NT2/D1 (cell line): Measurements from ENCODE around the gene MPC1.

ENCODE experiments used
- DNase-seq: peaks from one replicate; pipeline ENCODE4 v3.0.0-alpha.2; 2011; ENCODE audit warnings: low read depth, low spot score
- H3K27me3 ChIP-seq: 2 replicates; pipeline ENCODE4 v1.6.0; 2011; ENCODE audit warnings: mild to moderate bottlenecking; ENCODE audit not compliant: insufficient read length, insufficient read depth
- H3K36me3 ChIP-seq: 2 replicates; pipeline ENCODE4 v1.6.1; 2011; ENCODE audit warnings: mild to moderate bottlenecking, low read length, mixed read lengths; ENCODE audit not compliant: insufficient read depth, insufficient read length
- H3K4me1 ChIP-seq: 2 replicates; pipeline ENCODE4 v1.5.1; 2011; ENCODE audit not compliant: insufficient read depth, insufficient read length
- H3K4me3 ChIP-seq: 2 replicates; pipeline ENCODE4 v1.5.1; 2011; ENCODE audit warnings: low read depth; ENCODE audit not compliant: insufficient read length
- H3K9ac ChIP-seq: 2 replicates; pipeline ENCODE4 v1.6.0; 2011; ENCODE audit warnings: low read depth; ENCODE audit not compliant: insufficient read length
- H3K9me3 ChIP-seq: 2 replicates; pipeline ENCODE4 v1.5.1; 2011; ENCODE audit warnings: mild to moderate bottlenecking, low read length; ENCODE audit not compliant: insufficient read depth
- SUZ12 ChIP-seq: IDR thresholded peaks from 2 replicates; pipeline ENCODE4 v1.6.1; 2011; ENCODE audit not compliant: insufficient read length, insufficient read depth; ENCODE audit errors: extremely low read depth
- YY1 ChIP-seq: IDR thresholded peaks from 2 replicates; pipeline ENCODE4 v1.6.1; 2011; ENCODE audit not compliant: insufficient read length, insufficient read depth
- ZNF274 ChIP-seq: IDR thresholded peaks from 2 replicates; pipeline ENCODE4 v1.6.1; 2011; ENCODE audit warnings: mild to moderate bottlenecking, low read depth, low read length

MPC1 gene

GRCh38 chr6:166413491-166413951 is 30.8 kb upstream of the MPC1 start:
- Histone ChIP-seq H3K36me3 (peaks cover 6% of the 10 kb centered on the region), H3K9me3 (no peaks in the 10 kb centered on the region), H3K4me3 (no peak overlapping the region), H3K9ac (no peak overlapping the region), H3K27me3 (no peaks in the 10 kb centered on the region), H3K4me1 (no peaks in the 10 kb centered on the region)
- no peak for DNase-seq
- TF ChIP-seq ZNF274 = no peak
- no peak for TF ChIP-seq YY1
- no peak for TF ChIP-seq SUZ12

DNA sequence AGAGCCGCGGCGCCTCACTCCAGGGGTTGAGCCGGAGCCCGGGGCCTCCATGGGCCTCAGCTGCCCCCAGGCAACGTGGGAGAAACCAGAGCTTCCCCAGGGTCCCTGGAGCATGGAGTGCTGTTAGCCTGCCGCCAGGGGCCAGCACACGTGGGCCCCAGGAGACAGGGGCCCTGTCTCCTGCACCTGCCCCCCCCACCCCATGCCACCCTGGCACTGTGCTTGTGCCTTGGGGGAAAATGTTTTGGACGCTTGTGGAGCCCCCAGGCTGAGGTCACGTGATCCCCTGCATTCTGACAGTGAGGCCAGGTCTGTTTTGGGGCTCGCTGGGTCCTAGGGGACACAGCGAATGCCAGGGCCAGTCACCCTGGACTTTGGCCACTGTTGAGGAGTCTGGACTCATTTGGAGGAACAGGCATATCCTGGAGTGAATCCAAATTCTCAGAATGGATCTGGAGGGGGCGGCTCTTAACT is 30.2 kb upstream of the MPC1 start:
- peaks cover 6% of the 10 kb centered on the region for H3K36me3 ChIP-seq
- TF ChIP-seq ZNF274 (no peak), YY1 (no peak), SUZ12 (no peak)
- no peaks in the 10 kb centered on the region for H3K9me3 ChIP-seq
- no peaks in the 10 kb centered on the region for H3K4me1 ChIP-seq
- no peak overlapping the region for H3K9ac ChIP-seq
- no peak overlapping the region for H3K4me3 ChIP-seq
- no peak for DNase-seq
- no peaks in the 10 kb centered on the region for H3K27me3 ChIP-seq

GRCh38 chr6:166412156-166412910 is 29.6 kb upstream of the MPC1 start:
- Histone ChIP-seq H3K4me1 (no peaks in the 10 kb centered on the region), H3K9me3 (no peaks in the 10 kb centered on the region), H3K27me3 (no peaks in the 10 kb centered on the region), H3K36me3 (peaks cover 6% of the 10 kb centered on the region), H3K9ac (no peak overlapping the region), H3K4me3 (no peak overlapping the region)
- TF ChIP-seq SUZ12 = no peak
- DNase-seq = no peak

- TF ChIP-seq YY1 (no peak), SUZ12 (no peak), ZNF274 (no peak)
- DNase-seq = no peak
- peaks cover 6% of the 10 kb centered on the region for H3K36me3 ChIP-seq
- H3K4me3 ChIP-seq = no peak overlapping the region
- H3K27me3 ChIP-seq = no peaks in the 10 kb centered on the region
- H3K4me1 ChIP-seq = no peaks in the 10 kb centered on the region
- H3K9ac ChIP-seq = no peak overlapping the region
- no peaks in the 10 kb centered on the region for H3K9me3 ChIP-seq
These were observed 29.0 kb upstream of the MPC1 start for GRCh38 chr6:166411721-166412151.

DNA sequence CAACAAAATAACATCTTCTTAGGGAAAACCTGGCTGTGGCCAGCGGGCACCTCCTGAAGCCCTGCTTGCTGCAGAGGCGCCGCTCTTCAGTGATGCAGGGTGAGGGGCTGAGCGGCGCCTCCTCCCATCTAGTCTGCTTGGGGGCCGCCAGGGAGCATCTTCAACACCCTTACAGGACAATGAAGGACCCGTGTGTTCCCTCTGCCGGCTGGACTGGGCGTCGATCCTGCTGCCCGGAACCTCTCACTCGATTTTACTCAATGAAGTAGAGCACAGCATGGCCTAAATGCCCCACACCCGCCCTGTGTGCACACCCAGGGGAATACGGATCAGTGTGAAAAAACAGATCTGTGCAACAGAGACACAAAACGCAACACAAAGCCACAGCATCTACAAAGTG is 28.5 kb upstream of the MPC1 start:
- Histone ChIP-seq H3K27me3 (no peaks in the 10 kb centered on the region), H3K9ac (no peak overlapping the region), H3K9me3 (no peaks in the 10 kb centered on the region), H3K36me3 (peaks cover 6% of the 10 kb centered on the region), H3K4me1 (no peaks in the 10 kb centered on the region), H3K4me3 (no peak overlapping the region)
- DNase-seq = no peak
- TF ChIP-seq SUZ12 = no peak
- no peak for TF ChIP-seq YY1
- TF ChIP-seq ZNF274 = no peak

DNA sequence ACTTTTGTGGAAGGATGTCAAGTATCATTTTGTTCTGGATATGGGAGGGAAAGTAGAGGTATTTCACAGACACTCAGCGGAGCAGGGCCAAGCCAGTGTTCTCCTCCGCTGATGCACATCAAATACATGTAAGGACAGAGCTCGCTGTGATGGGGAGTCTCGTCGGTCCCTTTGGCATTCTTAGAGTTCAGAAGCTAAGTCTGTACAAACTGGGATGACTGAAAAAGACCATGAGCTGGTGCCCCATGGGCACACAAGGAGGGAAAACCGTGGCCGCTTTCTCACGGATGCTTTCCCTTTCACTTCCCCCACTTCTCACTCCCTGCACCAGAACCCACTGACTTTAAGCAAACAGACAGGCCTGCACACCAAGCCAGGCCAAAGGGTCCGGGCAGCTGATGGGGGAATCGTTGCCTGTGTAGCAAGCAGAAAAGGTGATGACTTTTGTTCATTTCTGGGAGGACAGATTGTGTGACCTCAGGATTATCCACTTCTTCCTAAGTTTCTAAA is 27.7 kb upstream of the MPC1 start:
- no peak for DNase-seq
- H3K4me3 ChIP-seq = no peak overlapping the region
- H3K36me3 ChIP-seq = peaks cover 6% of the 10 kb centered on the region
- no peaks in the 10 kb centered on the region for H3K9me3 ChIP-seq
- H3K4me1 ChIP-seq = no peaks in the 10 kb centered on the region
- no peaks in the 10 kb centered on the region for H3K27me3 ChIP-seq
- TF ChIP-seq SUZ12 (no peak), YY1 (no peak), ZNF274 (no peak)
- no peak overlapping the region for H3K9ac ChIP-seq

- no peaks in the 10 kb centered on the region for H3K27me3 ChIP-seq
These were observed 26.4 kb upstream of the MPC1 start for GRCh38 chr6:166408936-166409755.

More at GRCh38 chr6:166408936-166409755, 26.4 kb upstream of the MPC1 start:
- H3K9me3 ChIP-seq = no peaks in the 10 kb centered on the region
- TF ChIP-seq ZNF274 (no peak), SUZ12 (no peak), YY1 (no peak)
- no peak overlapping the region for H3K9ac ChIP-seq
- no peaks in the 10 kb centered on the region for H3K4me1 ChIP-seq
- H3K36me3 ChIP-seq = peaks cover 6% of the 10 kb centered on the region
- DNase-seq = no peak
- no peak overlapping the region for H3K4me3 ChIP-seq
